ENCODE measurements around the gene SEC62. TPM values are rescaled to one million over a fixed set of nuclear protein-coding genes. Genes with fewer than 3 reads are reported as not detected.

SEC62 gene
- total and polyA plus RNA-seq, 2 experiments from 2014 or later = 39.4 to 185 TPM

DNA sequence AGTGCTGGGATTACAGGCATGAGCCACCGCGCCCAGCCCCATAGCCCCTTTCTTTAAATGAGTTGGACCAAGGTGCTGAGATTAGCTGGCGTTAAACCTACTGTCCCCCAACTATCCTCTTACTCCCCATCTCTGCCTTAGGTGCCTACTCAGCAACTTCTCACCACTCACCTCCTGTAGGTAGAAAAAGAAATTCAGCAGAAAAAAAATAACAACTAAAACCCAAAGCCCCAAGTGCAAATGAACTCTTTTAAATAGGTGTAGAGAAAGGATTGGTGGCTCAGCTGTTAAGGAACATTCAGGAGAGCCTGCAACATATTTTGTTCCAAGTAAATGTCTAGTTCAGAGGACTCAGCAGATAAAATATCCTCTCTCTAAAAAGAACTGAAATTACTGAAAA lies 35.8 kb upstream of the SEC62 start:
- no peak overlapping the region for H3K4me2 ChIP-seq (ENCODE audit: unreplicated experiment)
- 68 to 70% methylated on average over 3 of the region's 3 CpGs for WGBS, 2 experiments (ENCODE audit: low coverage in 1 of 2, low lambda C conversion rate in 2 of 2, missing lambda C conversion rate in 2 of 2)
- no peaks in the 10 kb centered on the region for H3K79me2 ChIP-seq (ENCODE audit: insufficient read depth)
- no peak overlapping the region for H3K4me3 ChIP-seq
- H3K9me2 ChIP-seq (ENCODE audit: insufficient read depth) = no peaks in the 10 kb centered on the region
- H3K9ac ChIP-seq = no peak overlapping the region
- H3K9me3 ChIP-seq (ENCODE audit: low read depth) = no peaks in the 10 kb centered on the region
- in situ Hi-C loops (cut with MboI) = no loop called here
- TF ChIP-seq EZH2 (IDR thresholded peaks at IDR 0.05; ENCODE audit: insufficient read depth, poor library complexity, severe bottlenecking) (no peak), EZH2phosphoT487 (IDR thresholded peaks at IDR 0.05; ENCODE audit: insufficient read depth, low read depth) (no peak)
- H3K36me3 ChIP-seq (ENCODE audit: low read depth) = no peaks in the 10 kb centered on the region
- no peaks in the 10 kb centered on the region; the same call in 1 of the 2 replicates for H3K27me3 ChIP-seq (replicated peaks; ENCODE audit: insufficient read depth)
- no peak for DNase-seq
- H4K20me1 ChIP-seq (ENCODE audit: insufficient read depth) = no peaks in the 10 kb centered on the region
- H3K4me1 ChIP-seq (ENCODE audit: insufficient read depth) = no peaks in the 10 kb centered on the region
- no peaks in the 10 kb centered on the region for H3F3A ChIP-seq (ENCODE audit: insufficient read depth)
- H2AFZ ChIP-seq = no peak overlapping the region
- H3K27ac ChIP-seq = no peak overlapping the region

DNA sequence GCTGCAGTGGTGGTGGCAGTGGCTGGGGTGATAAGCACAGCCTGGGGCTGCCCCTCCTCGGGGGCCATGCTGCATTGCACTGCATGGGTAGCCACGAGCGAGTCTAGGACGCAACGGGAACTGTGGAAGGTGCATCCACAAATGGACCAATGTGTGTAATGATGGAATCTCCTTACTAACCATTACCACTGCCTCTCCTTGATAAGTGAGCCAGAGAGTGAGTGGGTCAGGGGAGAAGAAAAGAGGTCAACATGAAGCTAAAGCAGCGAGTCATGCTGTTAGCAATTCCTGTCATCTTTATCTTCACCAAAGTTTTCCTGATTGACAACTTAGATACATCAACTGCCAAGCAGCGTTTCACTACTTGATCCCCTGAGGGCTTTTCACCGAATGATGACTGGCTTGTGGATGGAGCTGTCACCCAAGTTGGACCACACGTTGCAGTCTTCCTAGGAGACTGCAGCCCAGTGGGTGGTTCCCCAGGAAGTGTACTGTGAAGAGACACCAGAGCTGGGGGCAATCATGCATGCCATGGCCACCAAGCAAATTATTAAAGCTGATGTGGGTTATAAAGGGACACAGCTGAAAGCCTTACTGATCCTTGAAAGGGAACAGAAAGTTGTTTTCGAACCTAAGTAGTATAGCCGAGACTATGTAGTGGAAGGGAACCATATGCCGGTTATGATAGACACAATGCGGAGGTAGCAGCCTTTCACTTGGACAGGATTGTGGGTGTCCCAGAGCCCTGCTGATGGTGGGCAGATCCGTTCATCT lies 34.7 kb upstream of the SEC62 start:
- Histone ChIP-seq H3K9me2 (ENCODE audit: insufficient read depth) (no peaks in the 10 kb centered on the region), H3F3A (ENCODE audit: insufficient read depth) (no peaks in the 10 kb centered on the region), H3K4me2 (ENCODE audit: unreplicated experiment) (no peak overlapping the region), H3K9ac (no peak overlapping the region), H3K27me3 (replicated peaks; ENCODE audit: insufficient read depth) (no peaks in the 10 kb centered on the region; the same call in none of the 2 replicates), H2AFZ (no peak overlapping the region), H3K9me3 (ENCODE audit: low read depth) (no peaks in the 10 kb centered on the region), H3K79me2 (ENCODE audit: insufficient read depth) (no peaks in the 10 kb centered on the region), H3K4me1 (ENCODE audit: insufficient read depth) (no peaks in the 10 kb centered on the region), H3K27ac (no peak overlapping the region), H3K4me3 (no peak overlapping the region), H3K36me3 (ENCODE audit: low read depth) (no peaks in the 10 kb centered on the region), H4K20me1 (ENCODE audit: insufficient read depth) (no peaks in the 10 kb centered on the region)
- in situ Hi-C loops (cut with MboI) = no loop called here
- WGBS, 2 experiments (ENCODE audit: low coverage in 1 of 2, low lambda C conversion rate in 2 of 2, missing lambda C conversion rate in 2 of 2) = 79 to 81% methylated on average over 14 of the region's 14 CpGs
- TF ChIP-seq EZH2 (IDR thresholded peaks at IDR 0.05; ENCODE audit: insufficient read depth, poor library complexity, severe bottlenecking) = no peak
- no peak for TF ChIP-seq EZH2phosphoT487 (IDR thresholded peaks at IDR 0.05; ENCODE audit: insufficient read depth, low read depth)
- no peak for DNase-seq

DNA sequence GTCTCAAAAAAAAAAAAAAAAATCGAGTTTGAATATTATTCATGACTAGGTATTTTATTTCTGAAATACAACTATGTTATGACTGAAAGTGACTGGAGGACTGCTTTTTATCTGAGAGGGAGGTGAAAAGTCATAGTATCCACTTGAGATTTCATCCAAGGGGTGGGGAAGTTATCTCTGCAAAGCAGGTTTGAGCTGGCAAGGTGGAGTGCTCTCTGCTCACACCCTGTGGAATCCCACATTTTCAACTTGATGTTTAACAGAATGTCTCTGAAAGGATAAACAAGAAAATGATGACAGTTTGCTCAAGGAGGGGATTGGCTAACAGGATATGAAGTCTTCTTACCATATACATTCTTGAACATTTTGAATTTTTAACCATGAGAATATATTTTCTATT lies 27.3 kb upstream of the SEC62 start:
- no peaks in the 10 kb centered on the region for H3F3A ChIP-seq (ENCODE audit: insufficient read depth)
- H4K20me1 ChIP-seq (ENCODE audit: insufficient read depth) = no peaks in the 10 kb centered on the region
- WGBS, 2 experiments (ENCODE audit: low coverage in 1 of 2, low lambda C conversion rate in 2 of 2, missing lambda C conversion rate in 2 of 2) = 3 to 5% methylated on average over 1 of the region's 1 CpG
- no peak overlapping the region for H3K9ac ChIP-seq
- DNase-seq = no peak
- no peak overlapping the region for H3K27ac ChIP-seq
- H3K4me3 ChIP-seq = no peak overlapping the region
- in situ Hi-C loops (cut with MboI) = no loop called here
- no peaks in the 10 kb centered on the region for H3K9me2 ChIP-seq (ENCODE audit: insufficient read depth)
- TF ChIP-seq EZH2 (IDR thresholded peaks at IDR 0.05; ENCODE audit: insufficient read depth, poor library complexity, severe bottlenecking) = no peak
- no peak for TF ChIP-seq EZH2phosphoT487 (IDR thresholded peaks at IDR 0.05; ENCODE audit: insufficient read depth, low read depth)
- no peak overlapping the region for H3K4me2 ChIP-seq (ENCODE audit: unreplicated experiment)
- H3K9me3 ChIP-seq (ENCODE audit: low read depth) = no peaks in the 10 kb centered on the region
- no peaks in the 10 kb centered on the region for H3K79me2 ChIP-seq (ENCODE audit: insufficient read depth)
- no peaks in the 10 kb centered on the region; the same call in none of the 2 replicates for H3K27me3 ChIP-seq (replicated peaks; ENCODE audit: insufficient read depth)
- H2AFZ ChIP-seq = no peak overlapping the region
- no peaks in the 10 kb centered on the region for H3K4me1 ChIP-seq (ENCODE audit: insufficient read depth)
- H3K36me3 ChIP-seq (ENCODE audit: low read depth) = no peaks in the 10 kb centered on the region

DNA sequence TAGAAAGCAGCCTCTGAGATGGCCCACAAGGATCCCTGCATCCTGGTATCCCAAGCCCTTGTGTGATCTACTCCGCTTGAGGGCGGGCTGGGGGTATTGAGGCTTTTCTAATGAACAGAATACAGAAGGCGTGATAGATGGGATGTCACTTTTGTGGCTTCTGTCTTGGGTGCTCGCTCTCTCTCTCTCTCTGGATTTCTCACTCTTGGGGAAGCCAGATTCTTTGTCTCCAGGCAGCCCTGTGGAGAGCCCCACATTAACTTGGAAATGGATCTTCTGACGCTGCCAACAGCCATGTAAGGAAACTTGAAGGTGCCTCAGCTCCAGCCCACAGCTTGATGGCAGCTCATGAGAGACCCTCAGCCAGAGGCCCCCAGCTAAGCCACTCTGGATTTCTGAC lies 26.9 kb upstream of the SEC62 start:
- Histone ChIP-seq H3K4me2 (ENCODE audit: unreplicated experiment) (no peak overlapping the region), H2AFZ (no peak overlapping the region), H3K27me3 (replicated peaks; ENCODE audit: insufficient read depth) (no peaks in the 10 kb centered on the region; the same call in none of the 2 replicates), H3F3A (ENCODE audit: insufficient read depth) (no peaks in the 10 kb centered on the region), H3K4me1 (ENCODE audit: insufficient read depth) (no peaks in the 10 kb centered on the region), H3K27ac (no peak overlapping the region), H3K9ac (no peak overlapping the region), H4K20me1 (ENCODE audit: insufficient read depth) (no peaks in the 10 kb centered on the region), H3K79me2 (ENCODE audit: insufficient read depth) (no peaks in the 10 kb centered on the region), H3K9me2 (ENCODE audit: insufficient read depth) (no peaks in the 10 kb centered on the region), H3K36me3 (ENCODE audit: low read depth) (no peaks in the 10 kb centered on the region), H3K9me3 (ENCODE audit: low read depth) (no peaks in the 10 kb centered on the region), H3K4me3 (no peak overlapping the region)
- no peak for DNase-seq
- in situ Hi-C loops (cut with MboI) = no loop called here
- WGBS, 2 experiments (ENCODE audit: low coverage in 1 of 2, low lambda C conversion rate in 2 of 2, missing lambda C conversion rate in 2 of 2) = 60 to 62% methylated on average over 5 of the region's 5 CpGs
- TF ChIP-seq EZH2 (IDR thresholded peaks at IDR 0.05; ENCODE audit: insufficient read depth, poor library complexity, severe bottlenecking) = no peak
- no peak for TF ChIP-seq EZH2phosphoT487 (IDR thresholded peaks at IDR 0.05; ENCODE audit: insufficient read depth, low read depth)
